GM12892 (cell line): ENCODE data around the gene KLHL10.
"Not testable (repeated sequence)": the region's sequence is repeated elsewhere in the genome, so short reads cannot be mapped to it uniquely, and the experiment has no call there.

Experiments used
- POLR2A ChIP-seq: IDR thresholded peaks from 2 replicates; pipeline ENCODE4 v1.6.1; 2011; ENCODE audit warnings: low read depth, low read length, control low read depth
- TAF1 ChIP-seq: IDR thresholded peaks from 2 replicates; pipeline ENCODE4 v1.6.1; 2011; ENCODE audit warnings: low read depth, mild to moderate bottlenecking, control low read depth, low read length, borderline replicate concordance

DNA sequence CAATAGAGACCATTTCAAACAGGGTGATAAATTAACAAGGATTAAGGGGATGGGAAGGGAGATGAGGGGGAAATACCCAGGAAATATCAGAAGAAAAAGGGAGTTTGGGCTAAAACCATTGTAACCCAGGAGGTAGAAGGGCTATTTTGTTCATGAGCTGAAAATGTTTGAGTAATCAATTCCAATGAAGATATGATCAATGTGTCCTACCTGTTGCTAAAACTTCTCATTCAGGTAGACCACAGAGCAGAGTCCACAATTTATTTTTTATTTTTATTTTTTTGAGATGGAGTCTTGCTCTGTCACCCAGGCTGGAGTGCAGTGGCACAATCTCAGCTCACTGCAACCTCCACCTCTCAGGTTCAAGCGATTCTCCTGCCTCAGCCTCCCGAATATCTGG, 1.8 kb downstream of the KLHL10 start:
- TF ChIP-seq POLR2A, TAF1: not testable (repeated sequence)
